ENCODE data around the gene DNAJC1.

- TF ChIP-seq CTCF (IDR thresholded peaks at IDR 0.05; ENCODE audit: extremely low read depth in 1 of 2, insufficient read depth in 1 of 2, low read depth in 1 of 2, low read length in 2 of 2) (no peak), POLR2A (IDR thresholded peaks at IDR 0.05; ENCODE audit: low read depth, low read length) (no peak), MYC (IDR thresholded peaks at IDR 0.05; ENCODE audit: low read depth, low read length) (no peak), EZH2 (IDR thresholded peaks at IDR 0.05; ENCODE audit: borderline replicate concordance, low read depth, low read length, severe bottlenecking) (no peak), MAX (IDR thresholded peaks at IDR 0.05; ENCODE audit: insufficient read depth, insufficient read length) (no peak)
Measured at GRCh38 chr10:21975378-21975990, 28.0 kb downstream of the DNAJC1 start.

Measured in endothelial cell of umbilical vein (primary cell).